Fibroblast of the aortic adventitia (primary cell): ENCODE data around the gene SLC24A3. TPM values are rescaled to one million over a fixed set of nuclear protein-coding genes. Genes with fewer than 3 reads are reported as not detected.

Source experiments
- DNase-seq: peaks from one replicate; pipeline ENCODE4 v3.0.0-alpha.2; 2010; ENCODE audit warnings: low read depth
- H3K4me3 ChIP-seq: 2 replicates; pipeline ENCODE4 v1.5.1; 2011; ENCODE audit warnings: low read depth, mild to moderate bottlenecking, control low read depth, low read length, moderate library complexity
- CTCF ChIP-seq: IDR thresholded peaks from 2 replicates; pipeline ENCODE4 v1.5.1; 2011; ENCODE audit warnings: mild to moderate bottlenecking, low read length, control low read depth, inconsistent platforms; ENCODE audit not compliant: insufficient read depth
- total RNA-seq: library from RNA; depleted of rRNA; stranded (reverse); fragments of >200 nt; gene quantifications from 2 replicates; pipeline ENCODE4 v1.2.3, GENCODE V29; 2012; ENCODE audit warnings: low replicate concordance

SLC24A3 gene
- total RNA-seq, 1 donor = not detected

GRCh38 chr20:19617256-19617655, 404.8 kb downstream of the SLC24A3 start:
- H3K4me3 ChIP-seq = no peak overlapping the region
- no peak for DNase-seq
- no peak for TF ChIP-seq CTCF

DNA sequence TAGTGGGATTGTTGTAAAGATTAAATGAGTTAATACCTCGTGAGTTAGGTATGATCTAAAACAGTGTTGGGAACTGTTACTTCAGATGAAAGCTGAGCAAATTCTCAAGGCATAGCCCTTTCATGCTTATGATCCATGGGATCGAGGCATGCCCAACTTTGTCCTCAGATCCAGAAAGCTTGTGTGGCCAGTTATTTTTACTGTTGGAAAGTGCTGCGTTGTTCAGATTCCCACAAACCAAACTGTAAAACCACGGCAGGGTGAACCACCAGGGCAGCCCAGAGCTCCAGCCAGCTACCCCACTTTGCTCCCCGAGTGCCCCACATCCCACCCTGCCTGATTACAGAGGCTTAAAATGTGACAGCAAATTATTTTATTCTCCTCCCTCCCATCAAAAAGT, 406.3 kb downstream of the SLC24A3 start:
- DNase-seq = no peak
- no peak for TF ChIP-seq CTCF
- H3K4me3 ChIP-seq = no peak overlapping the region

GRCh38 chr20:19619904-19620430, 407.5 kb downstream of the SLC24A3 start:
- TF ChIP-seq CTCF = no peak
- H3K4me3 ChIP-seq = no peak overlapping the region

GRCh38 chr20:19620446-19620845, 408.0 kb downstream of the SLC24A3 start:
- TF ChIP-seq CTCF = no peak
- no peak overlapping the region for H3K4me3 ChIP-seq
- no peak for DNase-seq

More at GRCh38 chr20:19619904-19620430, 407.5 kb downstream of the SLC24A3 start:
- DNase-seq = no peak

DNA sequence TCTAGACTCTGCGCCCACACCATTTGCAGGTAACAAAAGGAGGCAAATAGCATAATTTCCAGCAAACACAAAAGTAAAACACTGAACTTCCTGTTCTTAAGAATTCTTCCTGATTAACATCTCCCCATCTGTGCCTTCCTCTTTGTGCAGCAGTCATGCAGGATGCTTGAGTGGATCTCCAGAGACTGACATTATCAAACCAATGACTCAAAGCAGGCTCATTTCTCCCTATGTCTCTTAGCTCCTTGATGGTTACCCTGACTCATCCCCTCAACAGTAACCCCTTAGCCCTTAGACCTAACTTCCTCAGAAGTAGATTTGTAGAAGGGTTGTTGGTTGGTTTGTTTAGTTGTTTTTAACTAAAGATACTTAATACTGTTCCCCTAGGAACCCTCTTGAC, 408.6 kb downstream of the SLC24A3 start:
- DNase-seq = no peak
- TF ChIP-seq CTCF = no peak
- no peak overlapping the region for H3K4me3 ChIP-seq

GRCh38 chr20:19624221-19624965, 412.0 kb downstream of the SLC24A3 start:
- no peak for DNase-seq
- no peak overlapping the region for H3K4me3 ChIP-seq
- TF ChIP-seq CTCF = no peak
